ENCODE results near the gene DNAH12. TPM values are rescaled to one million over a fixed set of nuclear protein-coding genes. Genes with fewer than 3 reads are reported as not detected.

Gene DNAH12
- total RNA-seq, 1 experiment from 2014 or later: not detected

GRCh38 chr3:57446318-57446841 lies 97.8 kb downstream of the DNAH12 start:
- Histone ChIP-seq H3K27ac (ENCODE audit: low read depth, low read length) (no peak overlapping the region), H4K20me1 (ENCODE audit: insufficient read depth) (no peaks in the 10 kb centered on the region), H3K9ac (ENCODE audit: low read length) (no peak overlapping the region), H3K27me3 (ENCODE audit: insufficient read depth, low read length) (no peaks in the 10 kb centered on the region), H3K36me3 (ENCODE audit: control insufficient read depth in 1 of 2, insufficient read depth in 2 of 2, low read length in 2 of 2) (no peaks in the 10 kb centered on the region), H3K79me2 (ENCODE audit: insufficient read depth, low read length) (no peaks in the 10 kb centered on the region), H3K4me1 (ENCODE audit: control insufficient read depth in 1 of 2, insufficient read depth in 2 of 2, low read length in 2 of 2) (peaks cover 12 to 23% of the 10 kb centered on the region in 2 experiments), H3K9me3 (ENCODE audit: control insufficient read depth in 1 of 2, insufficient read depth in 1 of 2, low read depth in 1 of 2, low read length in 2 of 2) (no peaks in the 10 kb centered on the region), H3K4me3 (replicated peaks in 1 of 2; ENCODE audit: low read depth in 1 of 2, low read length in 2 of 2) (no peak overlapping the region), H3K9me2 (ENCODE audit: insufficient read depth) (0 out of 2 replicates have a peak, but pooled peaks cover 4% of the 10 kb centered on the region), H2AFZ (ENCODE audit: low read depth, low read length, poor library complexity, severe bottlenecking) (peak overlapping the region; percentile 78), H3K4me2 (ENCODE audit: low read length) (peak overlapping the region; percentile 48)
- no TSS peak for BruUV-seq (replicated peaks)
- TF ChIP-seq ZNF274 (IDR thresholded peaks at IDR 0.05; ENCODE audit: low read depth, low read length): no peak
- no peak for TF ChIP-seq ELF1 (IDR thresholded peaks at IDR 0.05; ENCODE audit: borderline replicate concordance, low read depth)
- TF ChIP-seq POLR2AphosphoS5 (IDR thresholded peaks at IDR 0.05; ENCODE audit: low read depth, low read length): no peak
- no peak for TF ChIP-seq SP1 (IDR thresholded peaks at IDR 0.05; ENCODE audit: low read depth)
- no peak for TF ChIP-seq REST (IDR thresholded peaks at IDR 0.05; ENCODE audit: low read depth)
- TF ChIP-seq YY1 (IDR thresholded peaks at IDR 0.05; ENCODE audit: extremely low read depth, insufficient replicate concordance, low read depth, low read length): no peak
- no peak for TF ChIP-seq POLR2A (IDR thresholded peaks at IDR 0.05; ENCODE audit: borderline replicate concordance, extremely low read depth, insufficient read depth, insufficient read length)
- TF ChIP-seq SIN3A (IDR thresholded peaks at IDR 0.05; ENCODE audit: low read depth): no peak
- no peak for TF ChIP-seq JUND (IDR thresholded peaks at IDR 0.05)
- TF ChIP-seq EZH2 (IDR thresholded peaks at IDR 0.05): no peak
- no peak for TF ChIP-seq ATF3 (IDR thresholded peaks at IDR 0.05)
- no peak for TF ChIP-seq TCF7L2 (IDR thresholded peaks at IDR 0.05; ENCODE audit: borderline replicate concordance, extremely low read depth, insufficient read depth, insufficient read length)
- POLR2A ChIA-PET: no interaction called here
- CTCF ChIA-PET: interaction anchor here (1.1 to 1.2 kb wide), 2 partner anchors 12 to 49 kb away, joined by 4 read pairs; no protein-coding TSS in a partner anchor
- RAD21 ChIA-PET (ENCODE audit: low non-redundant PET in 1 of 2, low total read pairs in 2 of 2, uncharacterized antibody in 2 of 2, unreplicated experiment in 2 of 2): interaction anchor here in 1 of 2 experiments (0.5 kb wide), 1 partner anchor 455 kb away, joined by 3 read pairs; no protein-coding TSS in a partner anchor
- ATAC-seq (no peak), DNase-seq (ENCODE audit: low read depth, low spot score) (no peak)
- intact Hi-C loops (cut with micrococcal nuclease): no loop called here

Measured in HCT116 (cell line).